ENCODE results near the gene ESD. TPM values are rescaled to one million over a fixed set of nuclear protein-coding genes. Genes with fewer than 3 reads are reported as not detected.
A peak's percentile ranks its signal among the peaks of the same experiment; 100 is the strongest.

Gene ESD
- total and polyA plus RNA-seq, 2 of the 13 experiments (the other 11 are each of a cell fraction or from before 2014, with no cell fraction given), result 118 to 147 TPM

DNA sequence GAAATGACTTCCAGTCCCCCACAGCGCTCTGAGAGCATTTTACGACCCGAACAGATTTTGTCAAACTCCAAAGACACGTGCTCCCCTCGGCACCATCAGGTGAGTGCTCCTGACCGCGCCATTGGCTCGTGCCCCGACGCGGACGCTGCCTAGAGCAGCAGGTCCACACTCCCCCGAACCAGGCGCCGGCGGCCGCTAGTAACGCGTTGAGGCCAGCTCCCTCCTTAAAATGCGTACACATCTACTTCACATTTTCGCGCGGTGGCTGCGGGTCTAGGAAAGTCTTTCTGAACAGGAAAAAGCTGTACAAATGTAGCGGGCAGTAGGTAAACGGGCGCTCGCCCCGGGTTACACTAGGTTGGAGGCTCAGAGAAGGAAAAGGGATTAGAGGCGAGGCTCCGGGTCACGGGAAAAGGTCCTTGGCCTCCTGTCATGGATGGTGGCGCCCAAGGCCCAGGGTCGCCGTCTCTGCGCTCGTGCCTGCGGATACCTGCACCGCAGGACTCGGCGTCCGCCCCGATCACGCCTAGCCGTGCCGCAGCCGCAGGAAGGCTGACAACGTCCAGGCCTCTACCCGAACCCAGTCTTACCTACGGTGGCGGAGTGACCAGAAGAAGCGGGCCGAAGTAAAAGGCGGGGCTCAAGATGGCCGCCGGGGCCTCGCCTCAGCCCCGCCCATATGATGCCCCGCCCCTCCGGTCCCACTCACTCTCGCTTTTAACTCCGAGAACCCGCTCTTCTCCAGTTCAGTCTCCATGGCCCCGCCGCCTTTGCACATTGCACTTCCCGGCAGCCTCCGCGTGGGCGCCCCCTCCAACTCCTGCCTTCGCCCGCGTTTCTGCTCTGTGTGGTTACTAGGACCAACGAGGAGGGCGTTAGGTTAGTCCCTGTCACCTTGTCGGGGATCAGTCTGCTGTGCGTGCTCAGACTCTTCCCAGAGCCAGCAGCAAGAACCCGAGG, at the start of gene ESD (continued):
- TF ChIP-seq, protein P1, sequence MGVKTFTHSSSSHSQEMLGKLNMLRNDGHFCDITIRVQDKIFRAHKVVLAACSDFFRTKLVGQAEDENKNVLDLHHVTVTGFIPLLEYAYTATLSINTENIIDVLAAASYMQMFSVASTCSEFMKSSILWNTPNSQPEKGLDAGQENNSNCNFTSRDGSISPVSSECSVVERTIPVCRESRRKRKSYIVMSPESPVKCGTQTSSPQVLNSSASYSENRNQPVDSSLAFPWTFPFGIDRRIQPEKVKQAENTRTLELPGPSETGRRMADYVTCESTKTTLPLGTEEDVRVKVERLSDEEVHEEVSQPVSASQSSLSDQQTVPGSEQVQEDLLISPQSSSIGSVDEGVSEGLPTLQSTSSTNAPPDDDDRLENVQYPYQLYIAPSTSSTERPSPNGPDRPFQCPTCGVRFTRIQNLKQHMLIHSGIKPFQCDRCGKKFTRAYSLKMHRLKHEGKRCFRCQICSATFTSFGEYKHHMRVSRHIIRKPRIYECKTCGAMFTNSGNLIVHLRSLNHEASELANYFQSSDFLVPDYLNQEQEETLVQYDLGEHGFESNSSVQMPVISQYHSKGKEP (CRISPR knock-in tag; IDR thresholded peaks at IDR 0.05), result no peak; the same call in 1 of the 2 replicates
- TF ChIP-seq ETV5 (CRISPR knock-in tag; IDR thresholded peaks at IDR 0.05; ENCODE audit: borderline replicate concordance), result no peak
- no peak for TF ChIP-seq TBX3 (IDR thresholded peaks at IDR 0.05; ENCODE audit: borderline replicate concordance)
- TF ChIP-seq, protein P2, sequence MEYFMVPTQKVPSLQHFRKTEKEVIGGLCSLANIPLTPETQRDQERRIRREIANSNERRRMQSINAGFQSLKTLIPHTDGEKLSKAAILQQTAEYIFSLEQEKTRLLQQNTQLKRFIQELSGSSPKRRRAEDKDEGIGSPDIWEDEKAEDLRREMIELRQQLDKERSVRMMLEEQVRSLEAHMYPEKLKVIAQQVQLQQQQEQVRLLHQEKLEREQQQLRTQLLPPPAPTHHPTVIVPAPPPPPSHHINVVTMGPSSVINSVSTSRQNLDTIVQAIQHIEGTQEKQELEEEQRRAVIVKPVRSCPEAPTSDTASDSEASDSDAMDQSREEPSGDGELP (IDR thresholded peaks at IDR 0.05; ENCODE audit: borderline replicate concordance, low read depth), result peak; percentile 30; the same call in 1 of the 2 replicates
- TF ChIP-seq, protein P3, sequence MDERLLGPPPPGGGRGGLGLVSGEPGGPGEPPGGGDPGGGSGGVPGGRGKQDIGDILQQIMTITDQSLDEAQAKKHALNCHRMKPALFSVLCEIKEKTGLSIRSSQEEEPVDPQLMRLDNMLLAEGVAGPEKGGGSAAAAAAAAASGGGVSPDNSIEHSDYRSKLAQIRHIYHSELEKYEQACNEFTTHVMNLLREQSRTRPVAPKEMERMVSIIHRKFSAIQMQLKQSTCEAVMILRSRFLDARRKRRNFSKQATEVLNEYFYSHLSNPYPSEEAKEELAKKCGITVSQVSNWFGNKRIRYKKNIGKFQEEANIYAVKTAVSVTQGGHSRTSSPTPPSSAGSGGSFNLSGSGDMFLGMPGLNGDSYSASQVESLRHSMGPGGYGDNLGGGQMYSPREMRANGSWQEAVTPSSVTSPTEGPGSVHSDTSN (CRISPR knock-in tag; IDR thresholded peaks at IDR 0.05), result no peak
- TF ChIP-seq ZBTB38 (CRISPR knock-in tag; IDR thresholded peaks at IDR 0.05), result peak; percentile 48; the same call in 1 of the 2 replicates
- peak; percentile 95; the same call in 1 of the 2 replicates for TF ChIP-seq SNAI1 (CRISPR knock-in tag; IDR thresholded peaks at IDR 0.05; ENCODE audit: borderline replicate concordance)
- TF ChIP-seq, protein P4, sequence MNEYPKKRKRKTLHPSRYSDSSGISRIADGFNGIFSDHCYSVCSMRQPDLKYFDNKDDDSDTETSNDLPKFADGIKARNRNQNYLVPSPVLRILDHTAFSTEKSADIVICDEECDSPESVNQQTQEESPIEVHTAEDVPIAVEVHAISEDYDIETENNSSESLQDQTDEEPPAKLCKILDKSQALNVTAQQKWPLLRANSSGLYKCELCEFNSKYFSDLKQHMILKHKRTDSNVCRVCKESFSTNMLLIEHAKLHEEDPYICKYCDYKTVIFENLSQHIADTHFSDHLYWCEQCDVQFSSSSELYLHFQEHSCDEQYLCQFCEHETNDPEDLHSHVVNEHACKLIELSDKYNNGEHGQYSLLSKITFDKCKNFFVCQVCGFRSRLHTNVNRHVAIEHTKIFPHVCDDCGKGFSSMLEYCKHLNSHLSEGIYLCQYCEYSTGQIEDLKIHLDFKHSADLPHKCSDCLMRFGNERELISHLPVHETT (CRISPR knock-in tag; conservative IDR thresholded peaks at IDR 0.05), result peak; percentile 58; the same call in 1 of the 2 replicates
- TF ChIP-seq ZNF629 (CRISPR knock-in tag; conservative IDR thresholded peaks at IDR 0.05), result no peak
- TF ChIP-seq SALL1 (CRISPR knock-in tag; IDR thresholded peaks at IDR 0.05), result peak; percentile 74
- peak; percentile 74 for TF ChIP-seq POLR2G (IDR thresholded peaks at IDR 0.05; ENCODE audit: low read depth, low read length)
- no peak for TF ChIP-seq NONO (IDR thresholded peaks at IDR 0.05)
- TF ChIP-seq NONO (CRISPR knock-in tag; conservative IDR thresholded peaks at IDR 0.05), result peak; percentile 58
- TF ChIP-seq ZNF556 (CRISPR knock-in tag; IDR thresholded peaks at IDR 0.05; ENCODE audit: borderline replicate concordance), result peak; percentile 62; the same call in 1 of the 2 replicates
- TF ChIP-seq ZNF766 (CRISPR knock-in tag; IDR thresholded peaks at IDR 0.05; ENCODE audit: borderline replicate concordance), result no peak
- no peak for TF ChIP-seq ZFP82 (CRISPR knock-in tag; IDR thresholded peaks at IDR 0.05; ENCODE audit: borderline replicate concordance)
- TF ChIP-seq BCL6 (CRISPR knock-in tag; IDR thresholded peaks at IDR 0.05), result 0 out of 2 replicates have a peak, but pooled peaks have one; percentile 6
- no peak; the same call in 1 of the 2 replicates for TF ChIP-seq ZNF720 (CRISPR knock-in tag; IDR thresholded peaks at IDR 0.05)
- 0 out of 2 replicates have a peak, but pooled peaks have one; percentile 24 for TF ChIP-seq HDAC2 (CRISPR knock-in tag; IDR thresholded peaks at IDR 0.05)
- no peak for TF ChIP-seq ZBTB8A (CRISPR knock-in tag; IDR thresholded peaks at IDR 0.05; ENCODE audit: borderline replicate concordance, low read depth)
- TF ChIP-seq, protein P5, sequence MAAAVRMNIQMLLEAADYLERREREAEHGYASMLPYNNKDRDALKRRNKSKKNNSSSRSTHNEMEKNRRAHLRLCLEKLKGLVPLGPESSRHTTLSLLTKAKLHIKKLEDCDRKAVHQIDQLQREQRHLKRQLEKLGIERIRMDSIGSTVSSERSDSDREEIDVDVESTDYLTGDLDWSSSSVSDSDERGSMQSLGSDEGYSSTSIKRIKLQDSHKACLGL (CRISPR knock-in tag; IDR thresholded peaks at IDR 0.05), result peak; percentile 78
- TF ChIP-seq PHF8 (CRISPR knock-in tag; IDR thresholded peaks at IDR 0.05), result peak; percentile 99
- TF ChIP-seq HOXA9 (CRISPR knock-in tag; IDR thresholded peaks at IDR 0.05; ENCODE audit: borderline replicate concordance), result no peak; the same call in 1 of the 2 replicates
- TF ChIP-seq ZNF234 (CRISPR knock-in tag; conservative IDR thresholded peaks at IDR 0.05), result no peak
